OCI-LY7 (cell line): ENCODE measurements around the gene COX7B2.
A peak's percentile ranks its signal among the peaks of the same experiment; 100 is the strongest.

Source experiments
- EZH2phosphoT487 ChIP-seq: fragments of 200-600 bp; sonication (generic); IDR thresholded peaks from 2 replicates; pipeline ENCODE4 v1.6.1; 2018; ENCODE audit warnings: low read depth, borderline replicate concordance, mild to moderate bottlenecking, mixed run types, antibody characterized with exemption, low read length, moderate library complexity, mixed read lengths
- TF ChIP-seq, protein P1 (sequence below): fragments of 200-600 bp; sonication (generic); conservative IDR thresholded peaks from 2 replicates; pipeline ENCODE4 v1.5.1; 2014; ENCODE audit warnings: mild to moderate bottlenecking, antibody characterized with exemption, low read length, moderate library complexity, mixed read lengths

- TF ChIP-seq, protein P1, sequence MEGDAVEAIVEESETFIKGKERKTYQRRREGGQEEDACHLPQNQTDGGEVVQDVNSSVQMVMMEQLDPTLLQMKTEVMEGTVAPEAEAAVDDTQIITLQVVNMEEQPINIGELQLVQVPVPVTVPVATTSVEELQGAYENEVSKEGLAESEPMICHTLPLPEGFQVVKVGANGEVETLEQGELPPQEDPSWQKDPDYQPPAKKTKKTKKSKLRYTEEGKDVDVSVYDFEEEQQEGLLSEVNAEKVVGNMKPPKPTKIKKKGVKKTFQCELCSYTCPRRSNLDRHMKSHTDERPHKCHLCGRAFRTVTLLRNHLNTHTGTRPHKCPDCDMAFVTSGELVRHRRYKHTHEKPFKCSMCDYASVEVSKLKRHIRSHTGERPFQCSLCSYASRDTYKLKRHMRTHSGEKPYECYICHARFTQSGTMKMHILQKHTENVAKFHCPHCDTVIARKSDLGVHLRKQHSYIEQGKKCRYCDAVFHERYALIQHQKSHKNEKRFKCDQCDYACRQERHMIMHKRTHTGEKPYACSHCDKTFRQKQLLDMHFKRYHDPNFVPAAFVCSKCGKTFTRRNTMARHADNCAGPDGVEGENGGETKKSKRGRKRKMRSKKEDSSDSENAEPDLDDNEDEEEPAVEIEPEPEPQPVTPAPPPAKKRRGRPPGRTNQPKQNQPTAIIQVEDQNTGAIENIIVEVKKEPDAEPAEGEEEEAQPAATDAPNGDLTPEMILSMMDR: peak; percentile 58
- TF ChIP-seq EZH2phosphoT487: no peak
These were observed 22.3 kb downstream of the COX7B2 start for GRCh38 chr4:46886711-46887110.
